HG03378 (cell line): ENCODE measurements around the gene TSPO2.

ENCODE experiments used
- ATAC-seq: cut with Tn5 transposase; IDR thresholded peaks from one replicate; pipeline ENCODE4 v1.9.1; 2021; ENCODE audit warnings: mild to moderate bottlenecking, moderate library complexity; ENCODE audit not compliant: unreplicated experiment

TSPO2 gene

GRCh38 chr6:41027241-41027640, 15.0 kb upstream of the TSPO2 start:
- ATAC-seq: no peak

- ATAC-seq: peak; percentile 56
Measured at GRCh38 chr6:41027799-41028560, 14.3 kb upstream of the TSPO2 start.

GRCh38 chr6:41028561-41029412, 13.5 kb upstream of the TSPO2 start:
- peak; percentile 38 for ATAC-seq

GRCh38 chr6:41032830-41033229, 9.4 kb upstream of the TSPO2 start:
- ATAC-seq: no peak

GRCh38 chr6:41033776-41034175, 8.5 kb upstream of the TSPO2 start:
- no peak for ATAC-seq

GRCh38 chr6:41036186-41036585, 6.1 kb upstream of the TSPO2 start:
- no peak for ATAC-seq

- ATAC-seq: no peak
Measured at GRCh38 chr6:41036601-41037000, 5.7 kb upstream of the TSPO2 start.

- no peak for ATAC-seq
Measured at GRCh38 chr6:41037107-41037900, 5.0 kb upstream of the TSPO2 start.

- ATAC-seq: no peak
Measured at GRCh38 chr6:41038205-41038604, 4.1 kb upstream of the TSPO2 start.

- peak; percentile 46 for ATAC-seq
Measured at GRCh38 chr6:41039060-41039998, 2.9 kb upstream of the TSPO2 start, which contains the start of gene UNC5CL. UNC5CL (minus strand) TSS chr6:41039221; CDS start chr6:41035074, 4,147 bp downstream.

- peak; percentile 58 for ATAC-seq
Measured at GRCh38 chr6:41040101-41040939, 1.9 kb upstream of the TSPO2 start.

GRCh38 chr6:41040940-41041536, 1.2 kb upstream of the TSPO2 start:
- no peak for ATAC-seq

- no peak for ATAC-seq
Measured at GRCh38 chr6:41043151-41043550, 884 bp downstream of the TSPO2 start.

- no peak for ATAC-seq
Measured at GRCh38 chr6:41045664-41046063, 3.4 kb downstream of the TSPO2 start.

GRCh38 chr6:41046084-41046483, 3.8 kb downstream of the TSPO2 start:
- ATAC-seq: no peak

GRCh38 chr6:41047306-41047705, 5.0 kb downstream of the TSPO2 start:
- no peak for ATAC-seq

GRCh38 chr6:41047745-41048732, 5.8 kb downstream of the TSPO2 start:
- no peak for ATAC-seq

GRCh38 chr6:41049521-41049920, 7.3 kb downstream of the TSPO2 start:
- no peak for ATAC-seq
